HG02943 (cell line): ENCODE results near the gene APBB1IP.
"Not testable (repeated sequence)": the region's sequence is repeated elsewhere in the genome, so short reads cannot be mapped to it uniquely, and the experiment has no call there.

ENCODE experiments used
- ATAC-seq: cut with Tn5 transposase; IDR thresholded peaks from one replicate; pipeline ENCODE4 v1.9.1; 2021; ENCODE audit warnings: mild to moderate bottlenecking, low read depth, moderate library complexity; ENCODE audit not compliant: unreplicated experiment

The APBB1IP gene

GRCh38 chr10:26441491-26442214, 3.5 kb downstream of the APBB1IP start:
- no peak for ATAC-seq

GRCh38 chr10:26445411-26446031, 7.4 kb downstream of the APBB1IP start:
- ATAC-seq = no peak

GRCh38 chr10:26446258-26446657, 8.1 kb downstream of the APBB1IP start:
- ATAC-seq = no peak

GRCh38 chr10:26448292-26448691, 10.2 kb downstream of the APBB1IP start:
- peak; percentile 31 for ATAC-seq

- ATAC-seq = peak; percentile 90
Measured at GRCh38 chr10:26448706-26449435, 10.7 kb downstream of the APBB1IP start.

GRCh38 chr10:26449726-26450125, 11.6 kb downstream of the APBB1IP start:
- ATAC-seq = no peak

GRCh38 chr10:26451903-26452302, 13.8 kb downstream of the APBB1IP start:
- ATAC-seq = no peak

- no peak for ATAC-seq
Measured at GRCh38 chr10:26453850-26454249, 15.7 kb downstream of the APBB1IP start.

GRCh38 chr10:26454891-26455290, 16.8 kb downstream of the APBB1IP start:
- ATAC-seq = no peak

GRCh38 chr10:26455567-26456315, 17.6 kb downstream of the APBB1IP start:
- no peak for ATAC-seq

GRCh38 chr10:26457088-26457487, 18.9 kb downstream of the APBB1IP start:
- peak; percentile 94 for ATAC-seq

- no peak for ATAC-seq
Measured at GRCh38 chr10:26460736-26461135, 22.6 kb downstream of the APBB1IP start.

- no peak for ATAC-seq
Measured at GRCh38 chr10:26463986-26464385, 25.8 kb downstream of the APBB1IP start.

- no peak for ATAC-seq
Measured at GRCh38 chr10:26464632-26465280, 26.6 kb downstream of the APBB1IP start.

GRCh38 chr10:26466531-26466930, 28.4 kb downstream of the APBB1IP start:
- not testable (repeated sequence) for ATAC-seq

GRCh38 chr10:26467639-26468038, 29.5 kb downstream of the APBB1IP start:
- no peak for ATAC-seq

GRCh38 chr10:26468291-26468690, 30.1 kb downstream of the APBB1IP start:
- ATAC-seq = no peak

GRCh38 chr10:26468700-26469099, 30.6 kb downstream of the APBB1IP start:
- ATAC-seq = peak; percentile 72

- ATAC-seq = no peak
Measured at GRCh38 chr10:26472492-26472778, 34.3 kb downstream of the APBB1IP start.

GRCh38 chr10:26474026-26474425, 35.9 kb downstream of the APBB1IP start:
- ATAC-seq = no peak
